Middle frontal gyrus (tissue), 1 donor: ENCODE data around the gene B4GALNT4.
"Not testable (repeated sequence)": the region's sequence is repeated elsewhere in the genome, so short reads cannot be mapped to it uniquely, and the experiment has no call there.

Source experiments
- DNase-seq: peaks from one replicate; pipeline ENCODE4 v3.0.0-alpha.2; 2015; ENCODE audit warnings: low spot score; ENCODE audit errors: extremely low spot score

The B4GALNT4 gene

GRCh38 chr11:357582-357981, 11.7 kb upstream of the B4GALNT4 start:
- no peak for DNase-seq

GRCh38 chr11:358129-358800, 11.0 kb upstream of the B4GALNT4 start:
- no peak for DNase-seq

- no peak for DNase-seq
Observed at GRCh38 chr11:359181-359714, 10.1 kb upstream of the B4GALNT4 start.

GRCh38 chr11:360326-361280, 8.7 kb upstream of the B4GALNT4 start:
- DNase-seq = no peak

- DNase-seq = no peak
Observed at GRCh38 chr11:362642-363442, 6.5 kb upstream of the B4GALNT4 start.

GRCh38 chr11:363443-363805, 5.9 kb upstream of the B4GALNT4 start:
- not testable (repeated sequence) for DNase-seq

GRCh38 chr11:363948-364761, 5.1 kb upstream of the B4GALNT4 start:
- no peak for DNase-seq

- DNase-seq = no peak
Observed at GRCh38 chr11:364991-365725, 4.1 kb upstream of the B4GALNT4 start.

GRCh38 chr11:365831-366230, 3.5 kb upstream of the B4GALNT4 start:
- DNase-seq = no peak

GRCh38 chr11:367956-368413, 1.3 kb upstream of the B4GALNT4 start:
- no peak for DNase-seq

GRCh38 chr11:368414-369335, 624 bp upstream of the B4GALNT4 start:
- no peak for DNase-seq

- no peak for DNase-seq
Observed at GRCh38 chr11:370070-370941, 1.0 kb downstream of the B4GALNT4 start.

GRCh38 chr11:371051-371450, 1.8 kb downstream of the B4GALNT4 start:
- no peak for DNase-seq

GRCh38 chr11:371716-372590, 2.7 kb downstream of the B4GALNT4 start:
- DNase-seq = no peak

GRCh38 chr11:372809-373715, 3.8 kb downstream of the B4GALNT4 start:
- DNase-seq = no peak
